Neural cell (in vitro differentiated cells): ENCODE results near the gene JAZF1.

Experiments
- EP300 ChIP-seq: fragments of 450-650 bp; conservative IDR thresholded peaks from 2 replicates; pipeline ENCODE4 v1.6.1; 2014; ENCODE audit warnings: antibody characterized with exemption, mild to moderate bottlenecking, moderate library complexity; ENCODE audit not compliant: poor library complexity, severe bottlenecking
- EZH2 ChIP-seq: fragments of 200-600, 300-800 bp; shearing (Covaris generic), sonication (generic); IDR thresholded peaks from 2 replicates; pipeline ENCODE4 v1.6.1; 2014; ENCODE audit warnings: antibody characterized with exemption, low read length, borderline replicate concordance, mild to moderate bottlenecking; ENCODE audit not compliant: insufficient read depth, poor library complexity, severe bottlenecking
- MXI1 ChIP-seq: fragments of 450-650 bp; conservative IDR thresholded peaks from 2 replicates; pipeline ENCODE4 v1.6.1; 2014; ENCODE audit warnings: antibody characterized with exemption, mild to moderate bottlenecking; ENCODE audit not compliant: poor library complexity, severe bottlenecking
- POLR2AphosphoS5 ChIP-seq: IDR thresholded peaks from 2 replicates; pipeline ENCODE4 v1.6.1; 2012
- RAD21 ChIP-seq: fragments of 450-650 bp; conservative IDR thresholded peaks from 2 replicates; pipeline ENCODE4 v1.6.1; 2014; ENCODE audit warnings: antibody characterized with exemption, mild to moderate bottlenecking, moderate library complexity
- REST ChIP-seq: IDR thresholded peaks from 2 replicates; pipeline ENCODE4 v1.6.1; 2012; ENCODE audit warnings: borderline replicate concordance
- SMC3 ChIP-seq: fragments of 450-650 bp; conservative IDR thresholded peaks from 2 replicates; pipeline ENCODE4 v1.6.1; 2014; ENCODE audit warnings: antibody characterized with exemption, mild to moderate bottlenecking, moderate library complexity; ENCODE audit not compliant: poor library complexity
- TAF1 ChIP-seq: IDR thresholded peaks from 2 replicates; pipeline ENCODE4 v1.6.1; 2012; ENCODE audit warnings: low read depth
- TF ChIP-seq, protein P1 (sequence below): fragments of 450-650 bp; IDR thresholded peaks from 2 replicates; pipeline ENCODE4 v1.5.1; 2014; ENCODE audit warnings: antibody characterized with exemption, mild to moderate bottlenecking, moderate library complexity; ENCODE audit not compliant: poor library complexity, severe bottlenecking

DNA sequence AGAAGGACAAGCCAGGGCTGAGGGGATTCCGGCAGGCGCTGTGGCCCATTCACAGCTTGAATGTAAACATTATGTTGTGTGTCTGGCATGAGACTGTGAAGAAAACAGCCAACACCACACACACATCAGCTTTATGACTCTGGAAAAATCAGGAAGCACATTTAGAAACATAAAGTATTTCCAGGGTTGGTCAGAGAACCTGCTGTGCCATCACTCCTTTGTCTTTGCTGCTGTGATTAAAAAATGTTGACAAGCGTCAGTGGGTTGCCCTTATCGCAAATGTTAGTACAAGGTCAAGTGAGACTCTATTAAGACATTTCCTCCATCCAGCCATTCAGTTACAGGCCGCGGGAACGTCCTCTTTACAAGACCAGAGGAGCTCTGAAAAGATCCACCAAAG is 345.2 kb downstream of the JAZF1 start:
- TF ChIP-seq EP300 (no peak), MXI1 (no peak), REST (no peak), POLR2AphosphoS5 (no peak), SMC3 (no peak), EZH2 (no peak), RAD21 (no peak), TAF1 (no peak)
- TF ChIP-seq, protein P1, sequence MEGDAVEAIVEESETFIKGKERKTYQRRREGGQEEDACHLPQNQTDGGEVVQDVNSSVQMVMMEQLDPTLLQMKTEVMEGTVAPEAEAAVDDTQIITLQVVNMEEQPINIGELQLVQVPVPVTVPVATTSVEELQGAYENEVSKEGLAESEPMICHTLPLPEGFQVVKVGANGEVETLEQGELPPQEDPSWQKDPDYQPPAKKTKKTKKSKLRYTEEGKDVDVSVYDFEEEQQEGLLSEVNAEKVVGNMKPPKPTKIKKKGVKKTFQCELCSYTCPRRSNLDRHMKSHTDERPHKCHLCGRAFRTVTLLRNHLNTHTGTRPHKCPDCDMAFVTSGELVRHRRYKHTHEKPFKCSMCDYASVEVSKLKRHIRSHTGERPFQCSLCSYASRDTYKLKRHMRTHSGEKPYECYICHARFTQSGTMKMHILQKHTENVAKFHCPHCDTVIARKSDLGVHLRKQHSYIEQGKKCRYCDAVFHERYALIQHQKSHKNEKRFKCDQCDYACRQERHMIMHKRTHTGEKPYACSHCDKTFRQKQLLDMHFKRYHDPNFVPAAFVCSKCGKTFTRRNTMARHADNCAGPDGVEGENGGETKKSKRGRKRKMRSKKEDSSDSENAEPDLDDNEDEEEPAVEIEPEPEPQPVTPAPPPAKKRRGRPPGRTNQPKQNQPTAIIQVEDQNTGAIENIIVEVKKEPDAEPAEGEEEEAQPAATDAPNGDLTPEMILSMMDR = no peak
